Activated CD4-positive, alpha-beta memory T cell treated with anti-CD3 and anti-CD28 coated beads, Interleukin-2, amount 10 ng/mL, durations not matched to agents 7 days and 5 days (primary cell): ENCODE results near the gene NUP93. TPM values are rescaled to one million over a fixed set of nuclear protein-coding genes. Genes with fewer than 3 reads are reported as not detected.
A peak's percentile ranks its signal among the peaks of the same experiment; 100 is the strongest.

Experiments
- CTCF ChIA-PET: fragments of 350-600 bp; sonication (Branson Sonifier 250); formaldehyde crosslinking; loops from one replicate; lab custom pipeline; 2021; ENCODE audit warnings: antibody characterized with exemption, inconsistent platforms; lab: Charles Lee
- POLR2A ChIA-PET: fragments of 350-600 bp; sonication (Branson Sonifier 250); formaldehyde crosslinking; loops from one replicate; lab custom pipeline; 2021; ENCODE audit warnings: antibody characterized with exemption; lab: Charles Lee
- DNase-seq: peaks from one replicate; pipeline ENCODE4 v3.0.0-alpha.2; 2020
- H3K27ac Mint-ChIP-seq: one replicate; pipeline ENCODE4 v1.8.0; 2021; ENCODE audit warnings: mild to moderate bottlenecking, mixed read lengths
- H3K27me3 Mint-ChIP-seq: one replicate; pipeline ENCODE4 v1.8.0; 2021; ENCODE audit warnings: mixed read lengths
- H3K36me3 Mint-ChIP-seq: one replicate; pipeline ENCODE4 v1.8.0; 2021; ENCODE audit warnings: low read depth, mixed read lengths
- H3K4me1 Mint-ChIP-seq: one replicate; pipeline ENCODE4 v1.8.0; 2021; ENCODE audit warnings: mixed read lengths
- H3K4me3 Mint-ChIP-seq: one replicate; pipeline ENCODE4 v1.8.0; 2021; ENCODE audit warnings: mild to moderate bottlenecking, mixed read lengths
- H3K9me3 Mint-ChIP-seq: one replicate; pipeline ENCODE4 v1.8.0; 2021; ENCODE audit warnings: mixed read lengths
- total RNA-seq, 2 experiments: library from RNA; stranded (reverse); gene quantifications; one replicate each; pipeline ENCODE4 v1.2.3, GENCODE V29; 2021

NUP93 gene
- total RNA-seq, 2 experiments from 2014 or later, result 66.4 to 70.1 TPM

- CTCF ChIA-PET, result no interaction called here
- Mint-ChIP-seq H3K36me3 (no peaks in the 10 kb centered on the region), H3K4me3 (no peak overlapping the region), H3K9me3 (no peaks in the 10 kb centered on the region), H3K27me3 (peaks cover 5% of the 10 kb centered on the region), H3K27ac (no peak overlapping the region), H3K4me1 (no peaks in the 10 kb centered on the region)
- no peak for DNase-seq
- POLR2A ChIA-PET, result no interaction called here
Observed at GRCh38 chr16:56891685-56892084, 161.8 kb downstream of the NUP93 start.

- ChIA-PET POLR2A (no interaction called here), CTCF (interaction anchor here (0.6 kb wide), 1 partner anchor 55 kb away, joined by 3 read pairs; no protein-coding TSS in a partner anchor)
- Mint-ChIP-seq H3K27me3 (peaks cover 12% of the 10 kb centered on the region), H3K27ac (no peak overlapping the region), H3K36me3 (no peaks in the 10 kb centered on the region), H3K9me3 (no peaks in the 10 kb centered on the region), H3K4me1 (peaks cover 4% of the 10 kb centered on the region), H3K4me3 (no peak overlapping the region)
- no peak for DNase-seq
Observed at GRCh38 chr16:56892705-56893104, 162.8 kb downstream of the NUP93 start.

- Mint-ChIP-seq H3K9me3 (no peaks in the 10 kb centered on the region), H3K4me3 (no peak overlapping the region), H3K4me1 (peaks cover 15% of the 10 kb centered on the region), H3K27ac (no peak overlapping the region), H3K36me3 (no peaks in the 10 kb centered on the region), H3K27me3 (peaks cover 22% of the 10 kb centered on the region)
- ChIA-PET POLR2A (no interaction called here), CTCF (no interaction called here)
- no peak for DNase-seq
Observed at GRCh38 chr16:56894331-56894917, 164.5 kb downstream of the NUP93 start.

- no peak overlapping the region for H3K4me3 Mint-ChIP-seq
- CTCF ChIA-PET, result no interaction called here
Observed at GRCh38 chr16:56895813-56896212, 165.9 kb downstream of the NUP93 start.

GRCh38 chr16:56896244-56896643 lies 166.3 kb downstream of the NUP93 start:
- H3K36me3 Mint-ChIP-seq, result no peaks in the 10 kb centered on the region
- ChIA-PET POLR2A (no interaction called here), CTCF (no interaction called here)
- no peaks in the 10 kb centered on the region for H3K9me3 Mint-ChIP-seq
- no peak overlapping the region for H3K4me3 Mint-ChIP-seq
- DNase-seq, result no peak
- no peak overlapping the region for H3K27ac Mint-ChIP-seq
- H3K27me3 Mint-ChIP-seq, result peaks cover 33% of the 10 kb centered on the region
- peaks cover 21% of the 10 kb centered on the region for H3K4me1 Mint-ChIP-seq

More at GRCh38 chr16:56895813-56896212, 165.9 kb downstream of the NUP93 start:
- Mint-ChIP-seq H3K4me1 (peaks cover 21% of the 10 kb centered on the region), H3K27me3 (peaks cover 29% of the 10 kb centered on the region), H3K36me3 (no peaks in the 10 kb centered on the region), H3K9me3 (no peaks in the 10 kb centered on the region), H3K27ac (no peak overlapping the region)
- no peak for DNase-seq
- POLR2A ChIA-PET, result interaction anchor here (0.8 kb wide), 1 partner anchor 36 kb away, joined by 4 read pairs; the partner anchor contains the start of gene HERPUD1

GRCh38 chr16:56897026-56897799 lies 167.3 kb downstream of the NUP93 start:
- Mint-ChIP-seq H3K27me3 (peaks cover 38% of the 10 kb centered on the region), H3K4me1 (peaks cover 21% of the 10 kb centered on the region), H3K4me3 (no peak overlapping the region), H3K9me3 (no peaks in the 10 kb centered on the region), H3K27ac (no peak overlapping the region), H3K36me3 (no peaks in the 10 kb centered on the region)
- ChIA-PET CTCF (no interaction called here), POLR2A (no interaction called here)
- DNase-seq, result no peak

- H3K4me3 Mint-ChIP-seq, result no peak overlapping the region
Observed at GRCh38 chr16:56898847-56899246, 168.9 kb downstream of the NUP93 start.

More at GRCh38 chr16:56898847-56899246, 168.9 kb downstream of the NUP93 start:
- CTCF ChIA-PET, result no interaction called here
- Mint-ChIP-seq H3K4me1 (peaks cover 21% of the 10 kb centered on the region), H3K27ac (peak overlapping the region; percentile 38), H3K27me3 (peaks cover 38% of the 10 kb centered on the region), H3K36me3 (no peaks in the 10 kb centered on the region), H3K9me3 (no peaks in the 10 kb centered on the region)
- DNase-seq, result peak; percentile 19
- POLR2A ChIA-PET, result no interaction called here

Other genes starting within 250 kb of the NUP93 start
- gene BBS2, start 210.1 kb upstream of the NUP93 start, total RNA-seq, result 10 to 100 TPM; 15.6 to 18.4 TPM
- gene MT4, start 165.1 kb upstream of the NUP93 start, total RNA-seq, result not detected
- 1 to 10 TPM; 1.8 to 2.5 TPM for gene MT3, start 140.6 kb upstream of the NUP93 start, total RNA-seq
- gene MT2A, start 121.5 kb upstream of the NUP93 start, total RNA-seq, result 10 to 100 TPM; 47.9 to 51.4 TPM
- 10 to 100 TPM; 10.4 to 12.3 TPM for gene MT1E, start 104.3 kb upstream of the NUP93 start, total RNA-seq
- not detected for gene MT1M, start 97.5 kb upstream of the NUP93 start, total RNA-seq
- gene MT1A, start 91.5 kb upstream of the NUP93 start, total RNA-seq, result not detected
- gene MT1B, start 78.2 kb upstream of the NUP93 start, total RNA-seq, result not detected
- 10 to 100 TPM; 15.8 to 16.4 TPM for gene MT1F, start 72.2 kb upstream of the NUP93 start, total RNA-seq
- 1 to 10 TPM; 2.2 to 2.9 TPM for gene MT1G, start 62.1 kb upstream of the NUP93 start, total RNA-seq
- gene MT1H, start 60.3 kb upstream of the NUP93 start, total RNA-seq, result not detected
- gene MT1X, start 47.7 kb upstream of the NUP93 start, total RNA-seq, result 10 to 100 TPM; 28.4 to 33.1 TPM
- gene SLC12A3, start 135.1 kb downstream of the NUP93 start, total RNA-seq, result not detected
- gene HERPUD1, start 202.0 kb downstream of the NUP93 start, total RNA-seq, result 100 to 1,000 TPM; 166 to 171 TPM
- gene CETP, start 231.8 kb downstream of the NUP93 start, total RNA-seq, result not detected